Vagina (tissue), 2 donors: ENCODE measurements around the gene CDX1.

Source experiments
- POLR2A ChIP-seq, 2 donors: fragments of 450-650 bp; IDR thresholded peaks; one replicate each; pipeline ENCODE4 v1.6.1; 2017; ENCODE audit warnings: antibody characterized with exemption in 2 of 2, mild to moderate bottlenecking in 2 of 2, moderate library complexity in 2 of 2
- POLR2AphosphoS5 ChIP-seq, 2 donors: sonication (generic); formaldehyde crosslinking; IDR thresholded peaks; one replicate each; pipeline ENCODE4 v1.9.0; 2017; ENCODE audit warnings: antibody characterized with exemption in 2 of 2, mild to moderate bottlenecking in 2 of 2, low read depth in 1 of 2; ENCODE audit not compliant: insufficient read depth in 1 of 2
- TF ChIP-seq, protein P1 (sequence below), 3 experiments: fragments of 450-650 bp in 2 of 3; fragments of 200-600 bp in 1 of 3; sonication (generic) in 1 of 3; IDR thresholded peaks; one replicate each; pipeline ENCODE4 v1.5.1; 2017 to 2019; ENCODE audit warnings: antibody characterized with exemption in 3 of 3, mild to moderate bottlenecking in 2 of 3, moderate library complexity in 2 of 3

DNA sequence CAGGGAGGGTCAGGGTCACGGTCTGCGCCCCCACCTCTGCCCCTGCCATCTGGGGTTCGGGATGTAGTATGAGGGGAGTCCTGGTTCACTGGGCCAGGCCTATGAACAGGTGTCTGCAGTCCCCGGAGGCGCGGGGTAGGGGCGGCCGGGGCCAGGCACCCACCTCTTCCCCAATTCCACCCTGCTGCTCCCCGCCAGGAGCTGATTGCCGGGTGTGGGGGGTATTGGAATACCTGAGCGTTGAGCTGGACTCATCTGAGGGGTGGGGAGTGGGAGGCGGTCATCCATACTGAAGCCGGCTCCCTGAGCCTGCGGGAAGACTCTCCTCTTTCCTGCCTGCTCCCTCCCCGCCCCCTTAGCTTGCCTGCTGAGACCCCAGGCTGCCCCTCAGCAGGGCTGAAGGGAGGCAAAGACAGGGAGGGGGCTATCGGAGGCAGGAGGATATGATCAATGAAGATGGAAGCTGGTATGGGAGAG lies 24.0 kb downstream of the CDX1 start:
- TF ChIP-seq POLR2A (IDR thresholded peaks at IDR 0.05) (no peak), POLR2AphosphoS5 (IDR thresholded peaks at IDR 0.05; ENCODE audit: insufficient read depth in 1 of 2, low read depth in 1 of 2) (no peak)
- TF ChIP-seq, protein P1, sequence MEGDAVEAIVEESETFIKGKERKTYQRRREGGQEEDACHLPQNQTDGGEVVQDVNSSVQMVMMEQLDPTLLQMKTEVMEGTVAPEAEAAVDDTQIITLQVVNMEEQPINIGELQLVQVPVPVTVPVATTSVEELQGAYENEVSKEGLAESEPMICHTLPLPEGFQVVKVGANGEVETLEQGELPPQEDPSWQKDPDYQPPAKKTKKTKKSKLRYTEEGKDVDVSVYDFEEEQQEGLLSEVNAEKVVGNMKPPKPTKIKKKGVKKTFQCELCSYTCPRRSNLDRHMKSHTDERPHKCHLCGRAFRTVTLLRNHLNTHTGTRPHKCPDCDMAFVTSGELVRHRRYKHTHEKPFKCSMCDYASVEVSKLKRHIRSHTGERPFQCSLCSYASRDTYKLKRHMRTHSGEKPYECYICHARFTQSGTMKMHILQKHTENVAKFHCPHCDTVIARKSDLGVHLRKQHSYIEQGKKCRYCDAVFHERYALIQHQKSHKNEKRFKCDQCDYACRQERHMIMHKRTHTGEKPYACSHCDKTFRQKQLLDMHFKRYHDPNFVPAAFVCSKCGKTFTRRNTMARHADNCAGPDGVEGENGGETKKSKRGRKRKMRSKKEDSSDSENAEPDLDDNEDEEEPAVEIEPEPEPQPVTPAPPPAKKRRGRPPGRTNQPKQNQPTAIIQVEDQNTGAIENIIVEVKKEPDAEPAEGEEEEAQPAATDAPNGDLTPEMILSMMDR (IDR thresholded peaks at IDR 0.05) = no peak
